Subcutaneous abdominal adipose tissue (tissue), 5 donors: ENCODE data around the gene ISG15.
"Not testable (repeated sequence)": the region's sequence is repeated elsewhere in the genome, so short reads cannot be mapped to it uniquely, and the experiment has no call there.

Source experiments
- H3K27ac ChIP-seq: one replicate; pipeline ENCODE4 v1.7.0; 2013; ENCODE audit warnings: low read depth, mild to moderate bottlenecking, inconsistent platforms, low read length, moderate library complexity
- H3K27me3 ChIP-seq, 5 donors: one replicate each; pipeline ENCODE4 v1.7.0; 2013; ENCODE audit warnings: low read length in 5 of 5, inconsistent platforms in 1 of 5; ENCODE audit not compliant: control insufficient read depth in 5 of 5, insufficient read depth in 4 of 5
- H3K36me3 ChIP-seq, 5 donors: one replicate each; pipeline ENCODE4 v1.7.0; 2013; ENCODE audit warnings: low read length in 5 of 5; ENCODE audit not compliant: control insufficient read depth in 5 of 5, insufficient read depth in 5 of 5
- H3K4me1 ChIP-seq, 5 donors: one replicate each; pipeline ENCODE4 v1.7.0; 2013; ENCODE audit warnings: low read length in 5 of 5, mild to moderate bottlenecking in 3 of 5, moderate library complexity in 1 of 5; ENCODE audit not compliant: control insufficient read depth in 5 of 5, insufficient read depth in 5 of 5
- H3K4me3 ChIP-seq, 5 donors: one replicate each; pipeline ENCODE4 v1.7.0; 2013; ENCODE audit warnings: low read length in 5 of 5, low read depth in 1 of 5
- H3K9ac ChIP-seq, 5 donors: one replicate each; pipeline ENCODE4 v1.7.0; 2013; ENCODE audit warnings: low read length in 5 of 5, mild to moderate bottlenecking in 4 of 5, moderate library complexity in 3 of 5
- H3K9me3 ChIP-seq, 5 donors: one replicate each; pipeline ENCODE4 v1.7.0; 2013; ENCODE audit warnings: low read length in 5 of 5; ENCODE audit not compliant: control insufficient read depth in 5 of 5
- donor health status: healthy.
- donor health status: healthy.
- donor health status: healthy.
- donor health status: healthy.
- donor health status: healthy.

Gene ISG15

DNA sequence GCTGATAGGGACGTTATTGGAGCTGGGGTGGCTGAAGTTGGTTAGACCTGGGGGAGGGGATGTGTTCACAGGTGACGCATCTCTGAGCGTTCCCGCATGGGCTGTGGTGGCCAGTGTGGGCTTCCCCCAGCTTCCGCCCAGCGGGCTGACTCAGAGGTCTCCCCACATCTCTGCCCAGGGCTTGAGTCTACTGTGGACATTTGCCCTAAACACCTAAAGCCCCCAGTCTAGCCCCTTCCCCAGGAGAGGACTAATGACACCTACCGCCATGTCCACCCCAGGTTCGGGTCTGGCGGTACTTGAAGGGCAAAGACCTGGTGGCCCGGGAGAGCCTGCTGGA is 8.6 kb downstream of the ISG15 start:
- H3K9me3 ChIP-seq: no peaks in the 10 kb centered on the region
- no peak overlapping the region for H3K27ac ChIP-seq
- H3K36me3 ChIP-seq: no peaks in the 10 kb centered on the region
- H3K27me3 ChIP-seq: peaks cover 2 to 10% (median 8%) of the 10 kb centered on the region in 5 donors
- H3K4me3 ChIP-seq: no peak overlapping the region
- H3K4me1 ChIP-seq: peaks cover 0 to 20% (median 13%) of the 10 kb centered on the region in 5 donors
- no peak overlapping the region for H3K9ac ChIP-seq

DNA sequence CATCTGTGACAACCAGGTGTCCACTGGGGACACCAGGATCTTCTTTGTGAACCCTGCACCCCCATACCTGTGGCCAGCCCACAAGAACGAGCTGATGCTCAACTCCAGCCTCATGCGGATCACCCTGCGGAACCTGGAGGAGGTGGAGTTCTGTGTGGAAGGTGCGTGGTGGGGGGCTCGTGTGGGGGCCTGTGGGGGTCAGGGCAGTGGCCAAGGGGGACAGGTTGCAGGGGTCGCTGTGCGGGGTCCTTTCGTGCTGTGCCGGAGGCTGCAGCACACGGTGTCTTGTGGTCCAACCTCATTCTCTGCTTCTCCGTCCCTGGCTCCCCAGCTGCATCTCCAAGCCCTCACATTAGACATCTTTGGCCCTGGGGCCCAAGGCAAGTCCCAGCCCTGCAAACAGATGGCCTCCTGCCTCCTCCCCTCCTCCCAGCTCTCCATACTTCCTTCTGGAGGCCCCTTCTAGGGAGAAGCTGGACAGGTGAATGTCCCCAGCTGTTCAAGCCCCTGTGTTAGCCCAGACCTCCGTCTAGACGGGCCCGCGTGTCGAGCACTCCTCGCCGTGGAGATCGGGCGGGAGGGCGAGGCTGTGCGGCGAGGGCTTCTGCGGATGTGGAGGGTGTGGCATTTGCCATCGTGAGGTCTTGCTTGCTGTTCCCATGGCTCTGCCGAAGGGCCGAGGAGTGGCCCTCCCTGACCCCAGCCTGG is 9.2 kb downstream of the ISG15 start:
- peaks cover 0 to 20% (median 13%) of the 10 kb centered on the region in 5 donors for H3K4me1 ChIP-seq
- H3K36me3 ChIP-seq: no peaks in the 10 kb centered on the region
- H3K4me3 ChIP-seq: no peak overlapping the region
- no peak overlapping the region for H3K27ac ChIP-seq
- H3K27me3 ChIP-seq: peaks cover 4 to 13% (median 8%) of the 10 kb centered on the region in 5 donors
- H3K9ac ChIP-seq: no peak overlapping the region
- no peaks in the 10 kb centered on the region for H3K9me3 ChIP-seq

DNA sequence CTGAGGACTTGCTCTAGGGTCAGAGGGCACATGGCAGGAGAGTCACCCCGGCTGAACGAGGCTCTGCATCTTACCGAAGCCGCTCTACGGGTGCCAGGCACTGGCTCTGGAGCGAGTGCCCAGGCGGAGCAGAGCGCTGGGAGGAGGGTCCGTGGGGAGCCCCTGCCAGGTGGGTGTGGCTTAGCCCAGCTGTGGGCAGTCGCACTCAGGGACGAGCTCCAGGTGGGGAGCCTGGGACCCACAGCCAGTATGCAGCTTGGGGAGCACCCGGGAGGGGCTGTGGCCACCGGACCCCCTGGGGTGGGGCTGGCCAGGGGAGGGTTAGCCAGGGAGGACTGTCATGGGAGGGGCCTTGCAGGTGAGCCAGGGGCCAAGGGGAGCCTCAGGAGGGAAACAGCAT is 10.4 kb downstream of the ISG15 start:
- Histone ChIP-seq H3K4me3 (no peak overlapping the region), H3K9me3 (no peaks in the 10 kb centered on the region), H3K27me3 (peaks cover 4 to 13% (median 10%) of the 10 kb centered on the region in 5 donors), H3K27ac (no peak overlapping the region), H3K9ac (no peak overlapping the region), H3K36me3 (no peaks in the 10 kb centered on the region), H3K4me1 (peaks cover 0 to 20% (median 13%) of the 10 kb centered on the region in 5 donors)

DNA sequence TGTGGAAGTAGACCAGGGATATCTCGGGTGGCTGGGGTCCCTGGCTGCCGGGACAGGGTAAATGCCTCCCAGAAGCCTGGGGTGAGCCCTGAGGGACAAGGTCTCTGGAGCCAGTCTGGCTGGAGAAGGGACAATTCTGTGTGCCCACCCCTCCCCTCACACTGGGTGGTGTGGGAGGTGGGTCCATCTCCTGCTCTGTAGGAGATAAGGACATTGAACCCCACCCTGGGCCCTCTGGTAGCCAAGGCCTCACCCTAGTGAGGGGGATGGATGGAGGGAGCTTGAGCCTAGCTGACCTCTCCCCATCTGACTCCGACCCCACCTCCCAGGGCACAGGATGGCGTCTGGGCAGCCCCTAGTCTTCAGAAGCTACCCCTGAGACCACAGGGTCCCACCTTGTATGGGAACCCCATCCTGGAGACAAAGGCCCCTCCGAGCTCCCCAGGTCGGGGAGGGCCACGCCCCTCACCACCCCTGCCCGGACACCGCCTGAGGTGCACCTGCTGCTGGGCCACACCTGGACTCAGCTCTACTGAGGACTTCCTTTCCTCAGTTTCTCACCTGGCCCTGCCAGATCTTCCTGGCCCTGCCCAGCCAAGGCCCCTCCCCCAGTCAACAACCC is 11.0 kb downstream of the ISG15 start:
- Histone ChIP-seq H3K27ac (no peak overlapping the region), H3K4me1 (peaks cover 0 to 18% (median 9%) of the 10 kb centered on the region in 5 donors), H3K27me3 (peaks cover 4 to 13% (median 10%) of the 10 kb centered on the region in 5 donors), H3K36me3 (no peaks in the 10 kb centered on the region), H3K4me3 (no peak overlapping the region), H3K9me3 (no peaks in the 10 kb centered on the region), H3K9ac (no peak overlapping the region)

GRCh38 chr1:1024771-1025699 is 11.7 kb downstream of the ISG15 start:
- H3K9ac ChIP-seq: no peak overlapping the region
- H3K27ac ChIP-seq: no peak overlapping the region

GRCh38 chr1:1025730-1026129 is 12.4 kb downstream of the ISG15 start:
- Histone ChIP-seq H3K9me3 (no peaks in the 10 kb centered on the region), H3K27me3 (peaks cover 4 to 20% (median 12%) of the 10 kb centered on the region in 5 donors), H3K4me1 (peaks cover 0 to 18% (median 8%) of the 10 kb centered on the region in 5 donors), H3K27ac (no peak overlapping the region), H3K36me3 (no peaks in the 10 kb centered on the region), H3K4me3 (no peak overlapping the region), H3K9ac (no peak overlapping the region)

More at GRCh38 chr1:1024771-1025699, 11.7 kb downstream of the ISG15 start:
- Histone ChIP-seq H3K27me3 (peaks cover 4 to 19% (median 12%) of the 10 kb centered on the region in 5 donors), H3K36me3 (no peaks in the 10 kb centered on the region), H3K4me1 (peaks cover 0 to 18% (median 9%) of the 10 kb centered on the region in 5 donors), H3K4me3 (no peak overlapping the region), H3K9me3 (no peaks in the 10 kb centered on the region)

DNA sequence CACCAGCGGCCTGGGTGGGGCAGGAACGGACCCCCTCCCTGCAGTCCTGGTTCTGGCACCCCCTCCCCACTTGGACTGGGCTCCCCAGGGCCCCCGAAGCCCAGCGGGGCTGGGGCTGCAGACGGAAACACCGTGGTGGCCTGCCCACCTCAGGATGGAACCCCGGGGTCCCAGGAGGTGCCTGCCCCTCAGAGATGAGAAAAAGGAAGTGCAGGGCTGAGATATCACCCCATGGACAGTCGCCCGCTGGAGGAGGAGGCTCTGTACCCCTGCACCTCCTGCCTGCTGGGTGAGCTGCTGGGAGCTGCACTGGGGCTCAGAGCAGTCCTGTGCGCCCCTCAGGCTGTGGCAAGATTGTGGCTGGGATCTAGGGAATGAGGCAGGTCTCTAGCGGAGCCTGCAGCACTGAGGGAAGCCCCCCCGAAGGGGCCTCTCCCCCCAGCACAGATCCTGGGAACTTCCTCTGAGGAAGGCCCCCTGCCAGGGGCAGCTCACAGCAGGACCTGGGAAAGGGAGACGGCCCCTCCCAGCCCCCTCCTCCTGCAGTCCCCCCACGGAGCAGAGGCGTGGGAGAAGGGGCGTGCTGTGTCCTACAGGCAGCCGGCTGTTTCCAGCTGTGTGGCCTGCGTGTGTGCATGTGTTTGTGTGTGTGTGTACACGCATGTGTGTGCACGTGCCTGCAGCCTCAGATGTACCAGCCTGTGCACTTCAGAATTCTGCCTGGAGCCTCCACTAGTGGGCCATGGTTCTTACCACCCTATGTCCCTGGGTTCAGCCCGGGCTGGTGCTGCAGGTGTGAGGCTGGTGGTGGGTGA is 13.5 kb downstream of the ISG15 start:
- peaks cover 8 to 27% (median 15%) of the 10 kb centered on the region in 5 donors for H3K27me3 ChIP-seq

DNA sequence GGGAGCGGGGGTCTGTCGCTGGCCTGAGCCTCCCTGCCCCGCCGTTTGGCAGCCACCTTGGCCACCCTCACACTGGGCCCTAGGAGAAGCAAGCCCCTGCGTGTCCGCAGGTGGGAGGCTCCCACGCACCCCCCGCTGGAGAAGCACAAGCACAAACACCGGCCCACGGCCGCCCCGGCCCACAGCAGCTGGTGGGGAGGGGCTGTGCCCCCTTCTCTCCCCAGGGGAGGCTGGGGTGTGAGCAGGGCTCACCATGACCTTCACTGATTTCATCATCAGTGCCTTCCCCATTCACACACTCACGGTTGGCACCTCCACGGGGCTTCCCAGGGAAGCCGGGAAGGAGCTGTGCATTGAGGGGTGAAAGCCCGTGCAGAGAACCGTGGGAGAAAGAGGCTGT is 14.5 kb downstream of the ISG15 start:
- Histone ChIP-seq H3K4me3 (no peak overlapping the region), H3K27me3 (peaks cover 14 to 37% (median 24%) of the 10 kb centered on the region in 5 donors), H3K36me3 (peaks cover 0 to 2% (median 0%) of the 10 kb centered on the region in 5 donors), H3K4me1 (peaks cover 0 to 17% (median 5%) of the 10 kb centered on the region in 5 donors), H3K27ac (no peak overlapping the region), H3K9me3 (no peaks in the 10 kb centered on the region), H3K9ac (no peak overlapping the region)

More for the DNA sequence above, 13.5 kb downstream of the ISG15 start:
- Histone ChIP-seq H3K36me3 (peaks cover 0 to 2% (median 0%) of the 10 kb centered on the region in 5 donors), H3K27ac (no peak overlapping the region), H3K4me1 (peaks cover 0 to 9% (median 0%) of the 10 kb centered on the region in 5 donors), H3K9ac (no peak overlapping the region), H3K4me3 (no peak overlapping the region), H3K9me3 (no peaks in the 10 kb centered on the region)

DNA sequence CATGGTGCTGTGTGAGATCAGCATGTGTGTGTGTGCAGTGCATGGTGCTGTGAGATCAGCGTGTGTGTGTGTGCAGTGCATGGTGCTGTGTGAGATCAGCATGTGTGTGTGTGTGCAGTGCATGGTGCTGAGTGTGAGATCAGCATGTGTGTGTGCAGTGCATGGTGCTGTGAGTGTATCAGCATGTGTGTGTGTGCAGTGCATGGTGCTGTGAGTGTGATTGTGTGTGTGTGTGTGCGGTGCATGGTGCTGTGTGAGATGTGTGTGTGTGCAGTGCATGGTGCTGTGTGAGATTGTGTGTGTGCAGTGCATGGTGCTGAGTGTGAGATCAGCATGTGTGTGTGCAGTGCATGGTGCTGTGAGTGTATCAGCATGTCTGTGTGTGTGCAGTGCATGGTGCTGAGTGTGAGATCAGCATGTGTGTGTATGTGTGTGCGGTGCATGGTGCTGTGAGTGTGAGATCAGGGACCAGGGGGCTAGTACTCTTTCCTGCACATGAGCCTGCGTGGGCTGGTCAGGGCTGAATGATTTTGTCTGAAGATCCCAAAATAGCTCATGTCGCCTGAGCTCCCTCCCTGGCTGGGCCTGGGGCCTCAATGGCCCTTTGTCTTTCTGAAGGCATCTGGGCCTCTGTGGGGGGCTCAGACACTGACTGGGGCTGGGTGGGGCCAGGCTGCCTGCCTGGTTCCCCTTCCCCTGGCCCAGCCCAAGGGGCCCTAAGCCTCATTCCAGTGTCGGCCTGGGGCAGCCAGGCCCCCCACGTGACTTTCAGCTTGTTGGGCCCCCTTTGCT is 17.8 kb downstream of the ISG15 start:
- not testable (repeated sequence) for H3K9me3 ChIP-seq, H3K4me3 ChIP-seq, H3K27ac ChIP-seq, H3K9ac ChIP-seq, H3K36me3 ChIP-seq
- Histone ChIP-seq H3K4me1 (peaks cover 0 to 19% (median 14%) of the 10 kb centered on the region in 5 donors), H3K27me3 (peaks cover 14 to 46% (median 27%) of the 10 kb centered on the region in 5 donors)
